Pancreas (tissue), 10 donors: ENCODE measurements around the gene ST8SIA2. TPM values are rescaled to one million over a fixed set of nuclear protein-coding genes. Genes with fewer than 3 reads are reported as not detected.
"Not testable (repeated sequence)": the region's sequence is repeated elsewhere in the genome, so short reads cannot be mapped to it uniquely, and the experiment has no call there.

ENCODE experiments used
- ATAC-seq, 4 donors: fragments of 200-7000 bp; cut with Tn5 transposase; one replicate each; pipeline versions ENCODE4 v1.8.0 to v1.9.1; 2020; ENCODE audit warnings: mild to moderate bottlenecking in 4 of 4, moderate library complexity in 4 of 4
- DNase-seq, 6 donors: peaks; one replicate each; pipeline ENCODE4 v3.0.0-alpha.2; 2020
- FAIRE-seq: peaks from 2 replicates; lab custom pipeline; 2012; peaks lifted over from hg19 to GRCh38; lab: Jason Lieb, UNC
- H3K27ac ChIP-seq, 4 donors: fragments of 200-600 bp; sonication (generic); 1 replicate in 3 of 4; 2 replicates in 1 of 4; pipeline versions ENCODE4 v1.5.0 to v1.8.0; 2020
- H3K27me3 ChIP-seq, 4 donors: fragments of 200-600 bp; one replicate each; pipeline ENCODE4 v1.8.0; 2021
- H3K36me3 ChIP-seq, 3 donors: fragments of 200-600 bp; sonication (generic) in 1 of 3; one replicate each; pipeline versions ENCODE4 v1.5.0 to v1.8.0; 2020 to 2021
- H3K4me1 ChIP-seq, 3 donors: fragments of 200-600 bp; one replicate each; pipeline ENCODE4 v1.8.0; 2021
- H3K4me3 ChIP-seq, 4 donors: fragments of 200-600 bp; sonication (generic) in 2 of 4; one replicate each; pipeline versions ENCODE4 v1.5.0 to v1.8.0; 2020 to 2021
- H3K9me3 ChIP-seq, 4 donors: fragments of 200-600 bp; one replicate each; pipeline ENCODE4 v1.8.0; 2021
- WGBS, 2 donors: extraction: QIAGEN DNeasy Blood & Tissue Kit; methylation state at CpG; one replicate each; pipeline ENCODE4 v1.1.7; 2013; 5-methylcytosine and 5-hydroxymethylcytosine counted together
- intact Hi-C, 3 donors: fragments of 100-400 bp; cut with DNase I; formaldehyde crosslinking; loops; one replicate each; pipeline versions ENCODE4 v1.11.1 to v1.14.2; 2022
- polyA plus RNA-seq, 2 donors: library from polyadenylated mRNA; stranded (reverse); fragments of 200-250 nt; gene quantifications; one replicate each; pipeline ENCODE4 v1.2.3, GENCODE V29; 2013
- total RNA-seq, 6 donors: library from RNA; stranded (reverse); fragmentation: NEBNext Ultra II Directional in 4 of 6; extraction: Animal tissue kit (Norgen Biotek cat#: 25700) in 4 of 6; gene quantifications; one replicate each; pipeline versions ENCODE4 v1.2.1 to v1.2.4, GENCODE V29; 2021 to 2023
- TF ChIP-seq, protein P1 (sequence below), 4 donors: fragments of 200-600 bp; sonication (generic) in 3 of 4; IDR thresholded peaks; one replicate each; pipeline versions ENCODE4 v1.5.0 to v1.8.0; 2021; ENCODE audit warnings: antibody characterized with exemption in 4 of 4
- donor health status: healthy with polysubstance abuse.
- donor health status: DM: no; HTN: no; CAD: no; lungs with moderate emphysema.
- donor health status: DM: no; HTN: no; CAD: no.
- donor health status: control.
- donor health status: control.
- donor health status: Bipolar disorder and iron deficiency.
- donor health status: DM: yes; HTN: yes; CAD: no.
- donor health status: DM: no; HTN: no; CAD: no.
- donor health status: DM: no; HTN: no; CAD: no.
- donor health status: DM: yes; HTN: yes; CAD: no.

The ST8SIA2 gene
- total and polyA plus RNA-seq, 8 donors: 0.02 to 0.19 TPM; not detected in 6

DNA sequence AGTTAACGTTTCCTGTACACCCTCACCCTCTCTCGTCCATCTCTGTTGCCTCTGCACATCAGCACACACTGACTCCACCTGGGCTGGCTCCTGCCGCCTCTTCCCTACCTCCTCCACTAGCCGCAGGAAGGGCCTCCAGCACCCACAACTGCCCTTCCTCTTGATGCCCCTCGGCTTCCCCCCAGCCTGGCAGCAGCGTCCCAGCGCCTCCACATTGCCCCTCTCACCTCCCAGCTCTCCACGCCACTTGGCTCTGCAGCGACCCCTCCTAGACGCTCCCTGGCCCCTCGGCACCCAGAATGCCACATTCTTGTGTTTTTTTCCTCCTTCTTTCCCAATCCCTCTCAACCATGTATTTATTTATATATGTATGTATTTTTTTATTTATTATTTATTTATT, 73.6 kb downstream of the ST8SIA2 start:
- H3K4me3 ChIP-seq: no peak overlapping the region
- H3K36me3 ChIP-seq: no peaks in the 10 kb centered on the region
- FAIRE-seq (no peak), DNase-seq (no peak), ATAC-seq (no peak)
- no peaks in the 10 kb centered on the region for H3K4me1 ChIP-seq
- H3K27me3 ChIP-seq: no peaks in the 10 kb centered on the region
- H3K27ac ChIP-seq: no peak overlapping the region
- WGBS, 2 donors: 76 to 86% methylated on average over 9 to 11 of the region's 11 CpGs
- H3K9me3 ChIP-seq: no peaks in the 10 kb centered on the region
- TF ChIP-seq, protein P1, sequence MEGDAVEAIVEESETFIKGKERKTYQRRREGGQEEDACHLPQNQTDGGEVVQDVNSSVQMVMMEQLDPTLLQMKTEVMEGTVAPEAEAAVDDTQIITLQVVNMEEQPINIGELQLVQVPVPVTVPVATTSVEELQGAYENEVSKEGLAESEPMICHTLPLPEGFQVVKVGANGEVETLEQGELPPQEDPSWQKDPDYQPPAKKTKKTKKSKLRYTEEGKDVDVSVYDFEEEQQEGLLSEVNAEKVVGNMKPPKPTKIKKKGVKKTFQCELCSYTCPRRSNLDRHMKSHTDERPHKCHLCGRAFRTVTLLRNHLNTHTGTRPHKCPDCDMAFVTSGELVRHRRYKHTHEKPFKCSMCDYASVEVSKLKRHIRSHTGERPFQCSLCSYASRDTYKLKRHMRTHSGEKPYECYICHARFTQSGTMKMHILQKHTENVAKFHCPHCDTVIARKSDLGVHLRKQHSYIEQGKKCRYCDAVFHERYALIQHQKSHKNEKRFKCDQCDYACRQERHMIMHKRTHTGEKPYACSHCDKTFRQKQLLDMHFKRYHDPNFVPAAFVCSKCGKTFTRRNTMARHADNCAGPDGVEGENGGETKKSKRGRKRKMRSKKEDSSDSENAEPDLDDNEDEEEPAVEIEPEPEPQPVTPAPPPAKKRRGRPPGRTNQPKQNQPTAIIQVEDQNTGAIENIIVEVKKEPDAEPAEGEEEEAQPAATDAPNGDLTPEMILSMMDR (IDR thresholded peaks at IDR 0.05): no peak
- intact Hi-C loops: no loop called here

DNA sequence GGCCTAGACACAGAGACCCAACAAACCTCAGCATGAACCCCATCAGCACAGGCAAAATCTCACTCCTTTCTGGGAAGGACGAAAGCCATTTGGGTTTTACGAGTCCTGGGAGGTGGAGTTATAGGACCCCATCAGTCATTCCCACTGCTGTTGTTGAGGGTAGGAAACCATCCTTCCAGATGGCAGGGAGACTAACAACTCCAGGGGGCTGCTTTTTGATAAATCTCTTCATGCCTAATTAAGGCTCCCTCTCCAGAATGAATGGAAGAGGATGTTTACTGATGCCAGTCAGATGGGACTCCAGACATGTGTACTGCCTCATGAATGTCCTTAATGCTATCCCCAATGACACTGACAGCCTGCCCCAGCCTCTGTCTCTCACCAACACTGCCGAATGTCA, 75.3 kb downstream of the ST8SIA2 start:
- H3K4me3 ChIP-seq: no peak overlapping the region
- WGBS, 2 donors: 64 to 75% methylated on average over 3 of the region's 3 CpGs
- H3K4me1 ChIP-seq: no peaks in the 10 kb centered on the region
- ATAC-seq: no peak
- no peak for DNase-seq
- no peak overlapping the region for H3K27ac ChIP-seq
- intact Hi-C loops: no loop called here
- H3K36me3 ChIP-seq: no peaks in the 10 kb centered on the region
- FAIRE-seq: no peak
- TF ChIP-seq, protein P1 (IDR thresholded peaks at IDR 0.05): no peak
- H3K27me3 ChIP-seq: no peaks in the 10 kb centered on the region
- H3K9me3 ChIP-seq: no peaks in the 10 kb centered on the region

DNA sequence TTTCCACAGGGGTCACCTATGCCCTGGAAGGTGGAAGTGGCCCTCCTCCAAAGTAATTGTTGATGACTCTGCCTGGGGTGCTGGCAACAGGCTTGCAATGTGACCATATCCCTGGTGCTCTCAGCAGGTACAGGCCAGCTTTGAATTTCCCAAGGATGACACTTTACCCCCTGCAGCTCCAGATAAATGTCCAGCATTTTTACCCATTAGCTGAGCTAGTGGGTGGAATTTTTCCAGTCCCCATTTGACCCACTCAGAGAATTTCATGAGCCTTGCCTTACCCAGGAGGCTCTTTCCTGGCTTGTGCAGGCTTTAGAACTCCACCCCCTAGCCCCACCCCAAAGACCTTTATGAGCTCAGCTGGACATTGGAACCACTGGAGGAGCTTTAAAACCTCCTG, 77.6 kb downstream of the ST8SIA2 start:
- TF ChIP-seq, protein P1 (IDR thresholded peaks at IDR 0.05): no peak
- Histone ChIP-seq H3K27ac (no peak overlapping the region), H3K9me3 (no peaks in the 10 kb centered on the region), H3K27me3 (no peaks in the 10 kb centered on the region), H3K36me3 (no peaks in the 10 kb centered on the region), H3K4me1 (no peaks in the 10 kb centered on the region), H3K4me3 (no peak overlapping the region)
- FAIRE-seq (no peak), ATAC-seq (no peak), DNase-seq (no peak)
- intact Hi-C loops: no loop called here

DNA sequence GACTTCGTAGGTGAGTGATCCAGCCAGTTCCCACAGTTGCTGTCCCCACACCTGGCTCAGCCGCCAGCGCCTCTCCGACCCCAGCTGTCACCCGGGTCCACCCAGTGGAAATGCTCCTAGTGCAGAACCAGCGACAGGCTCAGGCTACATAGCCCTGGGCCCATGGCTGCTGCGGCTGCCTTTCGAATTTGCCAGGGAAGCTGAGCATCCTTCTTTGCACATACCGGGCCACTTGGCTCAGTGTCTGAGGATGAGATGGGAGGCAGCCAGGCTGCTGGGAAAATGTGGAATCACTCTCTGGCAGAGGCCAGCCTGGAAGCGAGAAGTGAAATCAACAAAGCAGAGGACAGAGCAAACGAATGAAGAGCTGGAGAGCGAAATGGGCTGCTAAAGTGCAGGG, 80.1 kb downstream of the ST8SIA2 start:
- Histone ChIP-seq H3K4me1 (no peaks in the 10 kb centered on the region), H3K27ac (no peak overlapping the region), H3K4me3 (no peak overlapping the region), H3K27me3 (no peaks in the 10 kb centered on the region), H3K9me3 (no peaks in the 10 kb centered on the region), H3K36me3 (no peaks in the 10 kb centered on the region)
- DNase-seq (no peak), ATAC-seq (no peak), FAIRE-seq (no peak)
- intact Hi-C loops: no loop called here
- TF ChIP-seq, protein P1 (IDR thresholded peaks at IDR 0.05): no peak
- WGBS, 2 donors: 81% methylated on average over 12 of the region's 12 CpGs

DNA sequence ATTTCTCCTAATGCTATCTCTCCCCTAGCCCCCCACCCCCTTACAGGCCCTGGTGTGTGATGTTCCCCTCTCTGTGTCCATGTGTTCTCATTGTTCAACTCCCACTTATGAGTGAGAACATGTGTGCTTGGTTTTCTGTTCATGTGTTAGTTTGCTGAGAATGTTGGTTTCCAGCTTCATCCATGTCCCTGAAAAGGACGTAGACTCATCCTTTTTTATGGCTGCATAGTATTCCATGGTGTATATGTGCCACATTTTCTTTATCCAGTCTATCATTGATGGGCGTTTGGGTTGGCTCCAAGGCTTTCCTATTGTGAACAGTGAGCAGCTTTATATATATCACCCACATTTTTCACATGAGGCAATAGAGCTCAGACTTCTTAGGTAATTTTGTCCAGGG, 86.0 kb downstream of the ST8SIA2 start:
- H3K36me3 ChIP-seq, ATAC-seq, H3K4me3 ChIP-seq, H3K27me3 ChIP-seq, DNase-seq, H3K9me3 ChIP-seq, FAIRE-seq, intact Hi-C loops, H3K27ac ChIP-seq, H3K4me1 ChIP-seq: not testable (repeated sequence)
- WGBS, 2 donors: 63 to 85% methylated on average over 2 of the region's 2 CpGs

DNA sequence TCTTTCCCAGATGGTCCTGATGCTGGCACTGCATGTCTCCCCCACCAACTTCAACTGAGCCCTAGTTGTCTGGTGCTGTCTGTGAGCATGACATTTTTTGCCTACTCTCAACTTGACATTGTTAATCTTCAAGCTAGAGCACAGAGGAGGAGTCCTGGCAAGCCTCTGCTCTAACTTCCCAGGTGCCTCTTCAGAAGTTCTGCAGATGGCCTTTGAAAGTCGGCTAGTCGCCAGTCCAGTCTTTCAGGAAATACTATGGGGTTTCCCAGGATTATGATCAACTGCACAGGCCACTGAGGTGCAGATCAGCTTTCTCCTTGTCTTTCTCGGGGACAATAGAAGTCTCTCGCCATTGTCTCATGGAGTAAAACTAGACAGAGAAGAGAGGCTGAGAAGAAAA, 86.7 kb downstream of the ST8SIA2 start:
- TF ChIP-seq, protein P1 (IDR thresholded peaks at IDR 0.05): no peak
- H3K36me3 ChIP-seq: no peaks in the 10 kb centered on the region
- peak in 1 of 4 donors; percentile 30 for ATAC-seq
- H3K9me3 ChIP-seq: no peaks in the 10 kb centered on the region
- H3K27me3 ChIP-seq: no peaks in the 10 kb centered on the region
- 47 to 52% methylated on average over 4 of the region's 4 CpGs for WGBS, 2 donors
- FAIRE-seq: no peak
- intact Hi-C loops: no loop called here
- DNase-seq: no peak
- H3K4me1 ChIP-seq: no peaks in the 10 kb centered on the region
- no peak overlapping the region for H3K4me3 ChIP-seq
- no peak overlapping the region for H3K27ac ChIP-seq
